A549 (cell line): ENCODE measurements around the gene ACRBP. TPM values are rescaled to one million over a fixed set of nuclear protein-coding genes. Genes with fewer than 3 reads are reported as not detected.

Experiments
- ATAC-seq, 2 experiments: fragments of 200-7000 bp in 1 of 2; fragments of >200 bp in 1 of 2; cut with Nextera tagmentation in 1 of 2; cut with Tn5 transposase in 1 of 2; 3 replicates each; pipeline versions ENCODE4 v1.8.0 to v1.9.1; 2018 to 2020; ENCODE audit warnings: mild to moderate bottlenecking in 1 of 2, moderate library complexity in 1 of 2
- CTCF ChIA-PET: fragments of 300-600 bp; sonication (Branson Sonifier 250); formaldehyde crosslinking; extraction: SDS; loops from one replicate; lab custom pipeline; 2021; ENCODE audit warnings: antibody characterized with exemption, inconsistent platforms; lab: Yijun Ruan, JAX
- POLR2A ChIA-PET: fragments of 350-600 bp; formaldehyde crosslinking; extraction: SDS; loops from one replicate; lab custom pipeline; 2021; ENCODE audit warnings: antibody characterized with exemption, inconsistent platforms; lab: Yijun Ruan, JAX
- DNase-seq, 2 experiments: peaks; one replicate each; pipeline versions ENCODE4 v3.0.0 to v3.0.0-alpha.2; 2011 to 2016; ENCODE audit warnings: low read depth in 1 of 2, low spot score in 1 of 2
- FAIRE-seq: peaks from 2 replicates; lab custom pipeline; 2011; peaks lifted over from hg19 to GRCh38; lab: Jason Lieb, UNC
- H3K27ac ChIP-seq, 2 experiments: fragments of >200 bp; sonication (Bioruptor Twin); formaldehyde crosslinking; 3 replicates each; pipeline ENCODE4 v1.5.1; 2016 to 2017
- H3K4me1 ChIP-seq: fragments of >200 bp; sonication (Bioruptor Twin); formaldehyde crosslinking; 3 replicates; pipeline ENCODE4 v1.6.1; 2016
- H3K4me2 ChIP-seq: fragments of >200 bp; sonication (Bioruptor Twin); formaldehyde crosslinking; 3 replicates; pipeline ENCODE4 v1.6.1; 2016
- H3K4me3 ChIP-seq: fragments of >200 bp; sonication (Bioruptor Twin); formaldehyde crosslinking; 3 replicates; pipeline ENCODE4 v1.5.1; 2016
- H3K9me3 ChIP-seq: fragments of >200 bp; sonication (Bioruptor Twin); formaldehyde crosslinking; 3 replicates; pipeline ENCODE4 v1.6.1; 2016
- BHLHE40 ChIP-seq: IDR thresholded peaks from 2 replicates; pipeline ENCODE4 v1.6.1; 2012; ENCODE audit warnings: low read depth, low read length, inconsistent platforms
- CBX2 ChIP-seq: fragments of 200-600 bp; sonication (generic); IDR thresholded peaks from 2 replicates; pipeline ENCODE4 v1.6.1; 2016; ENCODE audit warnings: low read depth, mild to moderate bottlenecking, borderline replicate concordance
- CEBPB ChIP-seq, 2 experiments: fragments of >200 bp in 1 of 2; sonication (Bioruptor Twin) in 1 of 2; formaldehyde crosslinking in 1 of 2; IDR thresholded peaks; 2 replicates each; pipeline ENCODE4 v1.6.1; 2012 to 2016
- CHD4 ChIP-seq: fragments of 200-600 bp; sonication (generic); IDR thresholded peaks from 2 replicates; pipeline ENCODE4 v1.6.1; 2016; ENCODE audit warnings: antibody characterized with exemption, mild to moderate bottlenecking, borderline replicate concordance
- EHF ChIP-seq: fragments of 250-450 bp; sonication (Bioruptor Pico); IDR thresholded peaks from 2 replicates; pipeline ENCODE4 v1.5.0; 2020; ENCODE audit warnings: mild to moderate bottlenecking
- EHMT2 ChIP-seq: fragments of 200-600 bp; sonication (generic); IDR thresholded peaks from 2 replicates; pipeline ENCODE4 v1.6.1; 2016; ENCODE audit warnings: antibody characterized with exemption, low read depth, mild to moderate bottlenecking, moderate library complexity
- FOSB ChIP-seq: fragments of 250-450 bp; sonication (Bioruptor Pico); IDR thresholded peaks from 2 replicates; pipeline ENCODE4 v1.5.0; 2020; ENCODE audit warnings: mild to moderate bottlenecking, moderate library complexity
- GATA3 ChIP-seq: IDR thresholded peaks from 2 replicates; pipeline ENCODE4 v1.6.1; 2012; ENCODE audit warnings: borderline replicate concordance
- HEYL ChIP-seq: fragments of 250-450 bp; sonication (Bioruptor Pico); IDR thresholded peaks from 2 replicates; pipeline ENCODE4 v1.8.0; 2021; ENCODE audit warnings: mild to moderate bottlenecking, moderate library complexity
- HOXB13 ChIP-seq: fragments of 250-450 bp; sonication (Bioruptor Pico); IDR thresholded peaks from 2 replicates; pipeline ENCODE4 v1.5.0; 2020; ENCODE audit warnings: low read depth, mild to moderate bottlenecking, moderate library complexity
- HOXB5 ChIP-seq: fragments of 250-450 bp; sonication (Bioruptor Pico); IDR thresholded peaks from 2 replicates; pipeline ENCODE4 v1.5.0; 2020; ENCODE audit warnings: mild to moderate bottlenecking, moderate library complexity
- KDM5A ChIP-seq: fragments of 200-600 bp; sonication (generic); IDR thresholded peaks from 2 replicates; pipeline ENCODE4 v1.6.1; 2016; ENCODE audit warnings: antibody characterized with exemption, mild to moderate bottlenecking
- MAZ ChIP-seq: fragments of 150-350 bp; IDR thresholded peaks from 2 replicates; pipeline ENCODE4 v1.6.1; 2014; ENCODE audit warnings: antibody characterized with exemption, low read depth, low read length, borderline replicate concordance
- PHF8 ChIP-seq: fragments of 200-600 bp; sonication (generic); IDR thresholded peaks from 2 replicates; pipeline ENCODE4 v1.6.1; 2016; ENCODE audit warnings: low read depth, mild to moderate bottlenecking, antibody characterized with exemption, moderate library complexity, borderline replicate concordance
- POLR2AphosphoS2 ChIP-seq: conservative IDR thresholded peaks from 2 replicates; pipeline ENCODE4 v1.6.1; 2012; ENCODE audit warnings: low read length, improper control_type of control experiment, inconsistent platforms
- RAD21 ChIP-seq, 2 experiments: fragments of >200 bp in 1 of 2; sonication (Bioruptor Twin) in 1 of 2; formaldehyde crosslinking in 1 of 2; IDR thresholded peaks in 1 of 2; conservative IDR thresholded peaks in 1 of 2; 2 replicates in 1 of 2; 3 replicates in 1 of 2; pipeline ENCODE4 v1.6.1; 2012 to 2018; ENCODE audit warnings: inconsistent platforms in 1 of 2
- RARB ChIP-seq: fragments of 250-450 bp; sonication (Bioruptor Pico); IDR thresholded peaks from 2 replicates; pipeline ENCODE4 v1.8.0; 2021; ENCODE audit warnings: mild to moderate bottlenecking, moderate library complexity
- RCOR1 ChIP-seq: fragments of 150-350 bp; IDR thresholded peaks from 2 replicates; pipeline ENCODE4 v1.6.1; 2014; ENCODE audit warnings: antibody characterized with exemption, low read length, low read depth
- USF2 ChIP-seq: fragments of 450-650 bp; IDR thresholded peaks from 2 replicates; pipeline ENCODE4 v1.6.1; 2014; ENCODE audit warnings: antibody characterized with exemption
- ZNF302 ChIP-seq: fragments of 250-450 bp; sonication (Bioruptor Pico); IDR thresholded peaks from 2 replicates; pipeline ENCODE4 v1.9.0; 2021; ENCODE audit warnings: inconsistent platforms, mild to moderate bottlenecking, moderate library complexity
- WGBS: methylation state at CpG from one replicate; pipeline ENCODE4 v1.1.6; 2017; ENCODE audit errors: missing lambda C conversion rate; 5-methylcytosine and 5-hydroxymethylcytosine counted together
- polyA minus RNA-seq: library from RNA; depleted of rRNA, polyadenylated mRNA; stranded (reverse); fragments of >200 nt; gene quantifications from 2 replicates; pipeline ENCODE4 v1.2.3, GENCODE V29; 2011; rRNA and poly(A)+ RNA removed
- polyA plus RNA-seq, 4 experiments: library from polyadenylated mRNA; depleted of rRNA in 3 of 4; stranded (reverse); fragments of >200 nt; fragmentation: RNase III in 1 of 4; extraction: RNeasy Plus Mini Kit Qiagen cat#74134 plus additional on column Dnase treatment in 1 of 4; gene quantifications; 2 replicates in 3 of 4; 3 replicates in 1 of 4; pipeline ENCODE4 v1.2.3, GENCODE V29; 2011 to 2017
- TF ChIP-seq, protein P1 (sequence below): fragments of >200 bp; sonication (Bioruptor Twin); formaldehyde crosslinking; IDR thresholded peaks from 3 replicates; pipeline ENCODE4 v1.6.1; 2016

ACRBP gene
- polyA plus RNA-seq (2011; rRNA removed) (0.70 and 1.4 TPM in 2 replicates), polyA plus RNA-seq (2017; fragmentation: RNase III; extraction: RNeasy Plus Mini Kit Qiagen cat#74134 plus additional on column Dnase treatment) (0.28 to 0.36 TPM (median 0.34 TPM) in 3 replicates), polyA minus RNA-seq (0.95 and 2.0 TPM in 2 replicates)
- 0.34 TPM in 2 replicates for polyA plus RNA-seq (2012; cell fraction: cytosol; rRNA removed)
- 2.7 and 3.5 TPM in 2 replicates for polyA plus RNA-seq (2012; cell fraction: nucleus; rRNA removed)

DNA sequence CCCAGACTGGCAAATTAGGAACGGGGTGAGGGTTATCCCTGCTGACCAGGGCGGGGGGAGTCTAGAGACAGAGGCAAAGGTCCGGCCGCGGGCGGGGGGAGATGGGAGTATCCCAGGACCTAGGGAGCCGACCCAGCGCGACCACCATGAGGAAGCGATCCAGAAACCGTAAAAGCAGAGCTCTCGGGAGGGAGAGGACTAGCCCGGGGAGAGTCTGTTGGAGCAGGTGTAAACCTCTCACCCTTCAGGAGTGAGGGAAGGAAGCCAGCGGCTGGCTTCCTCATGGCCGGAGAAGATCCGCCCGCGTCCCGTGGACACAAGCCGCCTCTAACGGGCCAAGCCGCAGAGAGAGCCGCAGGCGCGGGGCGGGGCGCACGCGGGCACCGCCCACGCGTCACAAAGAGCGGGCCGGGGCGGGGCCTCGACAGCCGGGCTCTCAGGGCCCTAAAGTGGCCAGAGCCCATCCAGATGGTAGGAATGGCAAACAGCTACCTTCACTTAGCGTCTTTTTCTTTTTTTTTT, at the start of gene ACRBP:
Gene ACRBP (minus strand): TSS at position 350 of the 522 bp plus-strand sequence. CDS start 66 bp downstream, at position 284.
- DNase-seq (no peak), ATAC-seq (no peak), FAIRE-seq (no peak)
- no peaks in the 10 kb centered on the region for H3K4me1 ChIP-seq
- no peak within 1 kb of the TSS for H3K4me3 ChIP-seq
- H3K4me2 ChIP-seq: no peak within 1 kb of the TSS
- WGBS: 95% methylated on average over 38 of the region's 38 CpGs
- H3K9me3 ChIP-seq: peaks cover 40% of the 10 kb centered on the region
- TF ChIP-seq CBX2: no peak
- no peak for TF ChIP-seq RARB (CRISPR knock-in tag)
- TF ChIP-seq GATA3: no peak
- no peak for TF ChIP-seq RAD21 (conservative IDR thresholded peaks at IDR 0.05 in 1 of 2, IDR thresholded peaks at IDR 0.05 in 1 of 2)
- no peak for TF ChIP-seq USF2
- no peak for TF ChIP-seq PHF8
- TF ChIP-seq EHF (CRISPR knock-in tag): no peak
- no peak for TF ChIP-seq POLR2AphosphoS2
- no peak for TF ChIP-seq FOSB (CRISPR knock-in tag)
- no peak for TF ChIP-seq EHMT2
- no peak for TF ChIP-seq ZNF302 (CRISPR knock-in tag)
- no peak for TF ChIP-seq HOXB13
- no peak for TF ChIP-seq KDM5A
- TF ChIP-seq CHD4: no peak
- TF ChIP-seq, protein P1, sequence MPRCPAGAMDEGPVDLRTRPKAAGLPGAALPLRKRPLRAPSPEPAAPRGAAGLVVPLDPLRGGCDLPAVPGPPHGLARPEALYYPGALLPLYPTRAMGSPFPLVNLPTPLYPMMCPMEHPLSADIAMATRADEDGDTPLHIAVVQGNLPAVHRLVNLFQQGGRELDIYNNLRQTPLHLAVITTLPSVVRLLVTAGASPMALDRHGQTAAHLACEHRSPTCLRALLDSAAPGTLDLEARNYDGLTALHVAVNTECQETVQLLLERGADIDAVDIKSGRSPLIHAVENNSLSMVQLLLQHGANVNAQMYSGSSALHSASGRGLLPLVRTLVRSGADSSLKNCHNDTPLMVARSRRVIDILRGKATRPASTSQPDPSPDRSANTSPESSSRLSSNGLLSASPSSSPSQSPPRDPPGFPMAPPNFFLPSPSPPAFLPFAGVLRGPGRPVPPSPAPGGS: no peak
- TF ChIP-seq HOXB5 (CRISPR knock-in tag): no peak
- TF ChIP-seq CEBPB (IDR thresholded peaks at IDR 0.05): no peak
- TF ChIP-seq RCOR1: no peak
- no peak for TF ChIP-seq HEYL (CRISPR knock-in tag)
- ChIA-PET CTCF (interaction anchor here (0.8 to 1.9 kb wide), 6 partner anchors 14 to 178 kb away, joined by 3 to 6 read pairs (median 4); no protein-coding TSS in a partner anchor), POLR2A (no interaction called here)
- no peak within 1 kb of the TSS for H3K27ac ChIP-seq

- Histone ChIP-seq H3K4me3 (no peak overlapping the region), H3K9me3 (no peaks in the 10 kb centered on the region), H3K4me1 (peaks cover 8% of the 10 kb centered on the region; the same call in 1 of the 3 replicates), H3K4me2 (no peak overlapping the region), H3K27ac (no peak overlapping the region)
- no peak for DNase-seq
- TF ChIP-seq MAZ (no peak), CBX2 (no peak), BHLHE40 (no peak)
- FAIRE-seq: no peak
- ChIA-PET POLR2A (no interaction called here), CTCF (interaction anchor here (0.9 to 2.1 kb wide), 10 partner anchors 11 to 125 kb away, joined by 3 to 9 read pairs (median 4); no protein-coding TSS in a partner anchor)
- no peak for ATAC-seq
- 47% methylated on average over 8 of the region's 11 CpGs for WGBS
Measured at GRCh38 chr12:6695313-6696045, 48.2 kb upstream of the ACRBP start.
